Prostate gland (tissue), 2 donors: Measurements from ENCODE around the gene TUBGCP2. TPM values are rescaled to one million over a fixed set of nuclear protein-coding genes. Genes with fewer than 3 reads are reported as not detected.

Source experiments
- DNase-seq: peaks from one replicate; pipeline ENCODE4 v3.0.0-alpha.2; 2019; ENCODE audit warnings: low spot score
- H3K27ac ChIP-seq, 2 donors: fragments of 200-600 bp; sonication (generic); 2 replicates each; pipeline ENCODE4 v1.5.1; 2017 to 2019
- H3K27me3 ChIP-seq: fragments of 200-600 bp; sonication (generic); replicated peaks from 2 replicates; pipeline ENCODE4 v1.5.1; 2019; ENCODE audit not compliant: insufficient read depth
- H3K36me3 ChIP-seq, 2 donors: fragments of 200-600 bp; sonication (generic); 1 replicate in 1 of 2; 2 replicates in 1 of 2; pipeline versions ENCODE4 v1.5.1 to v1.8.1; 2017 to 2019
- H3K4me1 ChIP-seq: fragments of 200-600 bp; sonication (generic); replicated peaks from 2 replicates; pipeline ENCODE4 v1.5.1; 2019
- H3K4me3 ChIP-seq, 2 donors: fragments of 200-600 bp; sonication (generic); 2 replicates each; pipeline ENCODE4 v1.5.1; 2017 to 2019
- H3K9me3 ChIP-seq: fragments of 200-600 bp; sonication (generic); 2 replicates; pipeline ENCODE4 v1.5.1; 2017
- POLR2A ChIP-seq: fragments of 450-650 bp; IDR thresholded peaks from one replicate; pipeline ENCODE4 v1.6.1; 2016; ENCODE audit warnings: antibody characterized with exemption, mild to moderate bottlenecking
- POLR2AphosphoS5 ChIP-seq: sonication (generic); formaldehyde crosslinking; IDR thresholded peaks from one replicate; pipeline ENCODE4 v1.6.1; 2017; ENCODE audit warnings: antibody characterized with exemption
- WGBS: methylation state at CpG from one replicate; pipeline ENCODE4 v1.1.5; 2018; 5-methylcytosine and 5-hydroxymethylcytosine counted together
- intact Hi-C: fragments of 100-400 bp; cut with DNase I; formaldehyde crosslinking; loops from one replicate; pipeline ENCODE4 v1.14.2; 2022
- total RNA-seq, 2 donors: library from RNA; depleted of rRNA; stranded (reverse); fragments of >200 nt; gene quantifications; one replicate each; pipeline ENCODE4 v1.1.0, GENCODE V29; 2016
- TF ChIP-seq, protein P1 (sequence below), 4 experiments: fragments of 200-600 bp in 2 of 4; fragments of 450-650 bp in 2 of 4; sonication (generic) in 2 of 4; IDR thresholded peaks; 1 replicate in 3 of 4; 2 replicates in 1 of 4; pipeline ENCODE4 v1.5.1; 2016 to 2019; ENCODE audit warnings: antibody characterized with exemption in 4 of 4, mild to moderate bottlenecking in 2 of 4, moderate library complexity in 2 of 4

TUBGCP2 gene
- total RNA-seq, 2 donors from 2014 or later: 53.5 to 78.5 TPM

DNA sequence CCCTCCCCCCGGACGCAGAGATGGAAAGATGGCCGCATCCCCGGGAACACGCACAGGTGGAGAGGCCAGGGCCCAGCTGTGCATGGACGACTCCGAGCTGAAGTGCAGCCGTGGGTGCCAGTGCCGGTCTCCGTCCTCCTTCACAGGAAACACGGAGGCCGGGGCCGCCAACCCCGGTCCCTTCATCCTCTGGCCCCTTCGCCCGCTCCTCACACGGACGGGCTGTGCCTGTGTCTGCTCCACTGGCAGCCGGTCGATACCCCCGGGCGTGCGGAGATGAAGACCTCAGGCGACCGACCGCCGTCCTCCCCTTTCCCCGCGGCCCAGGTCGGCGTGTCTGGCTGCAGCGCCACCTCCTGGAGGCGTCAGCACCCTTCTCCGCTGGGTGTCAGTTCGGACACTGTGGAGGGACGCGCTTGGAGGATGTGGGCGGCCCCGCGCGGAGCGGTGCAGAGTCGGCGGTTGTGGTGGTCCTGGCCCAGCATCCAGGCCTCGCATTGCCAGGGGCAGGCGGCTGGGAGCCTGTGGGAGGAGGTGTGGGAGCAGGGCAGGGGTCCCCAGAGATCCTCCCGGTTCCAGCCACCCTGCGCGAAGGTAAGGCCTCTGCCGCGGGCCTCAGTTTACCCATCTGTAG lies 9.9 kb upstream of the TUBGCP2 start:
- no peaks in the 10 kb centered on the region for H3K4me1 ChIP-seq
- no peaks in the 10 kb centered on the region for H3K36me3 ChIP-seq
- H3K4me3 ChIP-seq: peak overlapping the region in 1 of 2 donors; percentile 24
- 8% methylated on average over 51 of the region's 51 CpGs for WGBS
- TF ChIP-seq, protein P1, sequence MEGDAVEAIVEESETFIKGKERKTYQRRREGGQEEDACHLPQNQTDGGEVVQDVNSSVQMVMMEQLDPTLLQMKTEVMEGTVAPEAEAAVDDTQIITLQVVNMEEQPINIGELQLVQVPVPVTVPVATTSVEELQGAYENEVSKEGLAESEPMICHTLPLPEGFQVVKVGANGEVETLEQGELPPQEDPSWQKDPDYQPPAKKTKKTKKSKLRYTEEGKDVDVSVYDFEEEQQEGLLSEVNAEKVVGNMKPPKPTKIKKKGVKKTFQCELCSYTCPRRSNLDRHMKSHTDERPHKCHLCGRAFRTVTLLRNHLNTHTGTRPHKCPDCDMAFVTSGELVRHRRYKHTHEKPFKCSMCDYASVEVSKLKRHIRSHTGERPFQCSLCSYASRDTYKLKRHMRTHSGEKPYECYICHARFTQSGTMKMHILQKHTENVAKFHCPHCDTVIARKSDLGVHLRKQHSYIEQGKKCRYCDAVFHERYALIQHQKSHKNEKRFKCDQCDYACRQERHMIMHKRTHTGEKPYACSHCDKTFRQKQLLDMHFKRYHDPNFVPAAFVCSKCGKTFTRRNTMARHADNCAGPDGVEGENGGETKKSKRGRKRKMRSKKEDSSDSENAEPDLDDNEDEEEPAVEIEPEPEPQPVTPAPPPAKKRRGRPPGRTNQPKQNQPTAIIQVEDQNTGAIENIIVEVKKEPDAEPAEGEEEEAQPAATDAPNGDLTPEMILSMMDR (IDR thresholded peaks at IDR 0.05): peak; percentile 21 to 68 (median 54)
- no peak for TF ChIP-seq POLR2A
- TF ChIP-seq POLR2AphosphoS5: no peak
- intact Hi-C loops: loop anchor here (5.0 kb wide), 1 partner anchor 481 kb away; no protein-coding TSS in a partner anchor
- no peak overlapping the region for H3K27ac ChIP-seq
- no peaks in the 10 kb centered on the region for H3K9me3 ChIP-seq
- no peaks in the 10 kb centered on the region for H3K27me3 ChIP-seq
- no peak for DNase-seq

DNA sequence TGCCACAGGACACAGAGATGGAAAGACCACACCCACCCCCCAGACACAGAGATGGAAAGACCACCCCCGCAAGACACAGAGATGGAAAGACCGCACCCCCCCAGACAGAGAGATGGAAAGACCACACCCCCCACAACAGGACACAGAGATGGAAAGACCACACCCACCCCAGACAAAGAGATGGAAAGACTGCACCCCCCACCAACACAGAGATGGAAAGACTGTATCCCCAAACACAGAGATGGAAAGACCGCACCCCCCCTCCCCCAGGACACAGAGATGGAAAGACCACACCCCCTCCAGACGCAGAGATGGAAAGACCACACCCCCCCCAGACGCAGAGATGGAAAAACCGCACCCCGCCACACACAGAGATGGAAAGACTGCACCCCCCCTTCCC lies 8.1 kb upstream of the TUBGCP2 start:
- Histone ChIP-seq H3K36me3 (no peaks in the 10 kb centered on the region), H3K4me3 (no peak overlapping the region), H3K4me1 (no peaks in the 10 kb centered on the region), H3K27me3 (no peaks in the 10 kb centered on the region), H3K9me3 (no peaks in the 10 kb centered on the region), H3K27ac (no peak overlapping the region)
- intact Hi-C loops: loop anchor here (5.0 kb wide), 1 partner anchor 479 kb away; no protein-coding TSS in a partner anchor
- TF ChIP-seq POLR2A (no peak), POLR2AphosphoS5 (no peak)
- TF ChIP-seq, protein P1 (IDR thresholded peaks at IDR 0.05): no peak
- 86% methylated on average over 7 of the region's 7 CpGs for WGBS
- DNase-seq: no peak

DNA sequence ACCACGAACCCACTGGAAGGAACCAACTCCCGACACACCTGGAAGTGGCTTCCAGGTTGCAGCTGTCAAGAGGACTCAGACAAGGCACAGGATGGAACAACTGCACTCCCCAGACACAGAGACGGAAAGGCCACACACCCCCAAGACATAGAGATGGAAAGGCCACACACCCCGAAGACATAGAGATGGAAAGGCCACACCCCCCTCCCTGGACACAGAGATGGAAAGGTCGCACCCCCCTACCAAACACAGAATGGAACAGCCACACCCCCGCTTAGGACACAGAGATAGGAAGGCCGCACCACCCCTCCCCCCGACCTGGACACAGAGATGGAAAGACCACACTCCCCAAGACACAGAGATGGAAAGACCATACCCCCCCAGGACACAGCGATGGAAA lies 7.6 kb upstream of the TUBGCP2 start:
- Histone ChIP-seq H3K36me3 (no peaks in the 10 kb centered on the region), H3K4me3 (no peak overlapping the region), H3K4me1 (no peaks in the 10 kb centered on the region), H3K27me3 (no peaks in the 10 kb centered on the region), H3K27ac (no peak overlapping the region), H3K9me3 (no peaks in the 10 kb centered on the region)
- no peak for DNase-seq
- no peak for TF ChIP-seq POLR2A
- TF ChIP-seq, protein P1 (IDR thresholded peaks at IDR 0.05): no peak
- TF ChIP-seq POLR2AphosphoS5: no peak
- 90% methylated on average over 9 of the region's 9 CpGs for WGBS
- intact Hi-C loops: loop anchor here (5.0 kb wide), 1 partner anchor 479 kb away; no protein-coding TSS in a partner anchor

DNA sequence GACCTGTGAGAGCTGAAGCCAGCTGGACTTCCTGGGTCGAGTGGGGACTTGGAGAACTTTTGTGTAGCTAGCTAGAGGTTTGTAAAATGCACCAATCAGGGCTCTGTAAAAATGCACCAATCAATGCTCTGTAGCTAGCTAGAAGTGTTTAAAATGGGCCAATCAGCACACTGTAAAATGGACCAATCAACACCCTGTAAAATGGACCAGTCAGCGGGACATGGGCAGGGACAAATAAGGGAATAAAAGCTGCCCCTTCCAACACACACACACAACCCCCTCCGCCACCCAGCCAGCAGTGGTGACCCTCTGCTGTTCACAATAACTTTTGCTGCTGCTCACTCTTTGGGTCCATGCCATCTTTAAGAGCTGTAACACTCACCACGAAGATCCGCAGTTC lies 7.2 kb upstream of the TUBGCP2 start:
- Histone ChIP-seq H3K36me3 (no peaks in the 10 kb centered on the region), H3K4me1 (no peaks in the 10 kb centered on the region), H3K9me3 (no peaks in the 10 kb centered on the region), H3K27ac (no peak overlapping the region), H3K4me3 (no peak overlapping the region), H3K27me3 (no peaks in the 10 kb centered on the region)
- 81% methylated on average over 5 of the region's 5 CpGs for WGBS
- TF ChIP-seq POLR2A (no peak), POLR2AphosphoS5 (no peak)
- TF ChIP-seq, protein P1 (IDR thresholded peaks at IDR 0.05): no peak
- intact Hi-C loops: loop anchor here (5.0 kb wide), 1 partner anchor 479 kb away; no protein-coding TSS in a partner anchor
- no peak for DNase-seq

DNA sequence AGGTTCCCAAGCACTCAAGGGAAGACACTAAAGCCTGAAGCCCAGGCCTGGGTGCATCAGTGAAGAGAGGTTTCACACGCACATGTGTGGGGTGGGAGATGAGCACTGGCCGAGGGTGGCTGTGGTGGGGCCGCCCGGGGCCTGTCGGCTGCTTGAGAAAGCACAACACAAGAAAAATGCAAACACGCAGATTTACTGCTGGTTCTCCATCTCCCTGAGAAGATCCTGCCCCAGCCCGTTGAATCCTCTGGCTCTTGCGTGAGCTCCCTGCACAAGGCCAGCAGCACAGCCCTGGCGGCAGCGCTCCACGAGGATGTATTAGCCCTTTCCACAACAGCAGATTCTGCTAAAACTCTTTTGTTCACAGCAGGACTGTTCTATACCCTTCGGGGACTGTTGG lies 6.2 kb upstream of the TUBGCP2 start:
- 89% methylated on average over 12 of the region's 12 CpGs for WGBS
- TF ChIP-seq POLR2AphosphoS5 (no peak), POLR2A (no peak)
- TF ChIP-seq, protein P1 (IDR thresholded peaks at IDR 0.05): no peak
- H3K27me3 ChIP-seq: no peaks in the 10 kb centered on the region
- no peak overlapping the region for H3K27ac ChIP-seq
- H3K4me3 ChIP-seq: no peak overlapping the region
- no peaks in the 10 kb centered on the region for H3K9me3 ChIP-seq
- no peak for DNase-seq
- H3K36me3 ChIP-seq: no peaks in the 10 kb centered on the region
- H3K4me1 ChIP-seq: no peaks in the 10 kb centered on the region
- intact Hi-C loops: loop anchor here (5.0 kb wide), 1 partner anchor 478 kb away; no protein-coding TSS in a partner anchor
